ENCODE data around the gene STMN3. TPM values are rescaled to one million over a fixed set of nuclear protein-coding genes. Genes with fewer than 3 reads are reported as not detected.

Gene STMN3
- total RNA-seq, 4 donors from 2014 or later, result 14.2 to 20.7 (median 17.0) TPM

DNA sequence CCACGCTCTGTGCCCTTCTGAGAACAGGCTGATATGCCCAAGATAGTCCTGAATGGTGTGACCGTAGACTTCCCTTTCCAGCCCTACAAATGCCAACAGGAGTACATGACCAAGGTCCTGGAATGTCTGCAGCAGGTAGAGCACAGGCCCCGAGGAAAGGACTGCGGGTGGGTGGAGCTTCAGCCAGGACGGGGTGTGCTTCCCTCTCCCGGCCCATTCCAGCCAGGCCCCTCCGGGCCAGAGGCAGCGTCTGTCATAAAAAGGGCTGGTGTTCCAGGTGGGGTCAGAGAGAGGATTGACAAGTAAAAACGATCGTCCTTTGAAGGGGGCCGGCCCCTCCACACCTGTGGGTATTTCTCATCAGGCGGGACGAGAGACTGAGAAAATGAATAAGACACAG is 6.1 kb upstream of the STMN3 start:
- Histone ChIP-seq H3K36me3 (peaks cover 36% of the 10 kb centered on the region), H3K9me3 (no peaks in the 10 kb centered on the region), H3K27me3 (no peaks in the 10 kb centered on the region), H3K4me3 (peak overlapping the region; percentile 88), H3K4me1 (peaks cover 27% of the 10 kb centered on the region), H3K27ac (peak overlapping the region; percentile 84)
- TF ChIP-seq POLR2A (IDR thresholded peaks at IDR 0.05) (no peak), POLR2AphosphoS5 (IDR thresholded peaks at IDR 0.05) (no peak), EP300 (IDR thresholded peaks at IDR 0.05) (no peak)
- TF ChIP-seq, protein P1, sequence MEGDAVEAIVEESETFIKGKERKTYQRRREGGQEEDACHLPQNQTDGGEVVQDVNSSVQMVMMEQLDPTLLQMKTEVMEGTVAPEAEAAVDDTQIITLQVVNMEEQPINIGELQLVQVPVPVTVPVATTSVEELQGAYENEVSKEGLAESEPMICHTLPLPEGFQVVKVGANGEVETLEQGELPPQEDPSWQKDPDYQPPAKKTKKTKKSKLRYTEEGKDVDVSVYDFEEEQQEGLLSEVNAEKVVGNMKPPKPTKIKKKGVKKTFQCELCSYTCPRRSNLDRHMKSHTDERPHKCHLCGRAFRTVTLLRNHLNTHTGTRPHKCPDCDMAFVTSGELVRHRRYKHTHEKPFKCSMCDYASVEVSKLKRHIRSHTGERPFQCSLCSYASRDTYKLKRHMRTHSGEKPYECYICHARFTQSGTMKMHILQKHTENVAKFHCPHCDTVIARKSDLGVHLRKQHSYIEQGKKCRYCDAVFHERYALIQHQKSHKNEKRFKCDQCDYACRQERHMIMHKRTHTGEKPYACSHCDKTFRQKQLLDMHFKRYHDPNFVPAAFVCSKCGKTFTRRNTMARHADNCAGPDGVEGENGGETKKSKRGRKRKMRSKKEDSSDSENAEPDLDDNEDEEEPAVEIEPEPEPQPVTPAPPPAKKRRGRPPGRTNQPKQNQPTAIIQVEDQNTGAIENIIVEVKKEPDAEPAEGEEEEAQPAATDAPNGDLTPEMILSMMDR (IDR thresholded peaks at IDR 0.05), result no peak
- DNase-seq (ENCODE audit: low spot score in 2 of 2), result no peak
- WGBS, result 61% methylated on average over 9 of the region's 13 CpGs

DNA sequence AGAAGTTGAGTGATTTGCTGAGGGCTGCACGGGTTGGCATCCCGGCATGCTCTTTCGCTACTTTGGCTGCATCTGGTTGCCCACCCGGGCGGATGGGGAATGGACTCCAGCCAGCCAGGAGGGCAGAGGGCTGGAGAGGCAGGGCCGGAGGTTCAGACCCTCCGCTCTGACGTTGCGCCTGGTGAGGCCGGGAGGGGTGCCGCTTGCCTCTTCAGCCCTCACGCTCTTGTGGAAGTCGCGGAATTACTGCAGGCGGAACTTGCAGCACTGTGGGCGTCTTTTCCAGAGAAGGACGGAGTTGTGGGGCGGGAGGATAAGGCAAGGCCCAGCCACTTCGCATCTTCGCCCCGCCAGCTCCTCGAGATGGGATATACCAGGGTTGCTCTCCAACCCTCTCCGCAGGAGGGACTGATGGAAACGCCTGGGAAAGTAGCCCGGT is 5.5 kb upstream of the STMN3 start:
- Histone ChIP-seq H3K9me3 (no peaks in the 10 kb centered on the region), H3K36me3 (peaks cover 30% of the 10 kb centered on the region), H3K27ac (peak overlapping the region; percentile 84), H3K27me3 (no peaks in the 10 kb centered on the region), H3K4me1 (peaks cover 33% of the 10 kb centered on the region), H3K4me3 (peak overlapping the region; percentile 88)
- TF ChIP-seq EP300 (IDR thresholded peaks at IDR 0.05) (no peak), POLR2A (IDR thresholded peaks at IDR 0.05) (no peak), POLR2AphosphoS5 (IDR thresholded peaks at IDR 0.05) (no peak)
- TF ChIP-seq, protein P1 (IDR thresholded peaks at IDR 0.05), result no peak
- 1% methylated on average over 21 of the region's 25 CpGs for WGBS
- no peak for DNase-seq (ENCODE audit: low spot score in 2 of 2)

DNA sequence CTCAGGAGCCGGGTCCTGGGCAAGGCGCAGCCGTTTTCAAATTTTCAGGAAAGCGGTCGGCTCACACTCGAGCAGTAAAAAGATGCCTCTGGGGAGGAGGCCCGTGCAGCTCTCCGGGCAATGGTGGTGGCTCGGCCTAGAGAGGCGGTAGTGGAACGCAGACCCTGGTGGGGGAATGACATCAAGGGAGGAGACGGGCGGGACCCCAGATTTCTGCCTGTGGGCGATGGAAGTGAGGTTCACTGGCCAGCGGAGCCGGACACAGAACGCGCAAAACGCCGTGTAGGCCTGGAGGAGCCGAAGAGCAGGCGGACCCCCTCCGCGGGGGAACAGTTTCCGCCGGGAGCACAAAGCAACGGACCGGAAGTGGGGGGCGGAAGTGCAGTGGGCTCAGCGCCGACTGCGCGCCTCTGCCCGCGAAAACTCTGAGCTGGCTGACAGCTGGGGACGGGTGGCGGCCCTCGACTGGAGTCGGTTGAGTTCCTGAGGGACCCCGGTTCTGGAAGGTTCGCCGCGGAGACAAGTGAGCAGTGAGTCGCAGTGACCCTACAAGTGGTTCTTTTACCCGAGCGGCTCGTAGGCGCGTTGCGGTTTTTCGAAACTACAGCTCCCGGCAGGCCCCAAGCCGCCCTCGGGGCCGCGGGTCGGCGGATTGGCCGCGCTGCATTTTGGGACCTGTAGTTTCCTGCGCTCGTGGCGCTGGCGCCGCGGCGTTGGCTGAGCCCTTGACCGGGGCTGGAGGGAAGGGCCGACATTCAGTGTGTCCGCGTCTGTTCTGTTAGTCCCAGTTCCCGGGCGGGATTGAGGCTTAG is 4.9 kb upstream of the STMN3 start, which contains the start of gene RTEL1:
Gene RTEL1, plus strand, starts transcription at position 376 of the 812 bp plus-strand sequence. CDS start 1,091 bp downstream, outside the sequence.
- no peaks in the 10 kb centered on the region for H3K9me3 ChIP-seq
- peak within 1 kb of the TSS; percentile 84 for H3K27ac ChIP-seq
- peak within 1 kb of the TSS; percentile 88 for H3K4me3 ChIP-seq
- WGBS, result 4% methylated on average over 20 of the region's 73 CpGs
- peak; percentile 92 to 95 for DNase-seq (ENCODE audit: low spot score in 2 of 2)
- no peaks in the 10 kb centered on the region for H3K27me3 ChIP-seq
- H3K4me1 ChIP-seq, result peaks cover 39% of the 10 kb centered on the region
- no peak for TF ChIP-seq POLR2A (IDR thresholded peaks at IDR 0.05)
- peak in 2 of 3 donors; percentile 49 to 96 for TF ChIP-seq POLR2AphosphoS5 (IDR thresholded peaks at IDR 0.05)
- peaks cover 23% of the 10 kb centered on the region for H3K36me3 ChIP-seq

DNA sequence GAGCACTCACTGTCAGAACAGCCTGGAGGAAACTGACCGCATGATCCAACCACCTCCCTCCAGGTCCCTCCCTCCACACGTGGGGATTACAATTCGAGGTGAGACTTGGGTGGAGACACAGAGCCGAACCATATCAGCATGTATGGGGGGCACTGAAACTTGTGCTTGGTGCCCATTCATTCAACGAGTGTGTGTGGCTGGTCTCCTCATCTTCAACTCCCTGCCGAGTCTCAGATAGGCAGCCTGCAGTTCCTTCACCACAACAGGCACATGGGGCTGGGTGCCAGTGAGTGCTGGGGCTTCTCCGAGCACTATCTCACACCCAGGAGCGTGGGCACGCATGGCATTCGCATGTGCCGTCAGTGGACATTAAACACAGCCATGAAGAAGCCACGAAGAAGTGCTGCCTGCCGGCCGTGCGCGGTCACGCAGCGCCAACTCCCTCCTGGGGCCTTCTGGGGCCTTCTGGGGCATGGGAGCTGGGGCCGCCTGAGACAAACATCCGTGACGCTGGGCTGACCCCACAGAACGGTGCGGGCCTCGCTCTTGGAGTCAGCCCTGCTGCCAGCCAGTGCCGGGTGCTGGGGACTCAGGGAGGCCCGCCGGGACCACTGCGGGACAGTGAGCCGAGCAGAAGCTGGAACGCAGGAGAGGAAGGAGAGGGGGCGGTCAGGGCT is 4.2 kb upstream of the STMN3 start:
- 35% methylated on average over 15 of the region's 31 CpGs for WGBS
- DNase-seq (ENCODE audit: low spot score in 2 of 2), result no peak
- Histone ChIP-seq H3K4me3 (peak overlapping the region; percentile 88), H3K27me3 (peaks cover 4% of the 10 kb centered on the region), H3K27ac (peak overlapping the region; percentile 84), H3K36me3 (peaks cover 16% of the 10 kb centered on the region), H3K9me3 (no peaks in the 10 kb centered on the region), H3K4me1 (peaks cover 46% of the 10 kb centered on the region)
- no peak for TF ChIP-seq POLR2AphosphoS5 (IDR thresholded peaks at IDR 0.05)
- TF ChIP-seq POLR2A (IDR thresholded peaks at IDR 0.05), result no peak
- TF ChIP-seq, protein P1 (IDR thresholded peaks at IDR 0.05), result no peak
- TF ChIP-seq EP300 (IDR thresholded peaks at IDR 0.05), result no peak

DNA sequence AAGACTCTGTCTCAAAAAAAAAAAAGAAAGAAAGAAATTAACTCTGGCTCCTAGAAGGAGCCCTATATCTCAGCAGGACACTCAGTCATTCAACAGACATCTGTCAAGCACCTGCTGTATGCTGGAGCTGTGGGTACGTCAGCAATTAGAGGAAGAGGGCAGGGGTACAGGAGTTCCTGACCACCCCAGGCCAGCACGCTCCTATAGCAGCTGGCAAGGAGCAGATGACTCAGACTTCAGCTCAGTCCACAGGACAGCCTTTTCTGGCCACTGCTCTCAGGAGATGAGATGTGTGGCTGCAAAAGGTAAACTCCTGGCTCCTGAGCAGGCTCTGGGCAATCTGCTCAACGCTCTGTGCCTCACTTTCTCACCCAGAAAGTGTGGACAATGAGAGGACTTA is 3.2 kb upstream of the STMN3 start:
- TF ChIP-seq, protein P1 (IDR thresholded peaks at IDR 0.05), result no peak
- H3K4me3 ChIP-seq, result no peak overlapping the region
- peaks cover 56% of the 10 kb centered on the region for H3K4me1 ChIP-seq
- peaks cover 4% of the 10 kb centered on the region for H3K27me3 ChIP-seq
- DNase-seq (ENCODE audit: low spot score in 2 of 2), result no peak
- no peaks in the 10 kb centered on the region for H3K9me3 ChIP-seq
- peaks cover 7% of the 10 kb centered on the region for H3K36me3 ChIP-seq
- WGBS, result 83% methylated on average over 3 of the region's 3 CpGs
- H3K27ac ChIP-seq, result no peak overlapping the region
